ENCODE results near the gene KIF26B. TPM values are rescaled to one million over a fixed set of nuclear protein-coding genes. Genes with fewer than 3 reads are reported as not detected.

KIF26B gene
- total RNA-seq, 1 donor from 2014 or later, result 0.45 TPM

- DNase-seq (ENCODE audit: low spot score), result no peak
- intact Hi-C loops (cut with DNase I), result no loop called here
- no peak for ATAC-seq
Observed at GRCh38 chr1:245220381-245220985, 65.7 kb downstream of the KIF26B start.

DNA sequence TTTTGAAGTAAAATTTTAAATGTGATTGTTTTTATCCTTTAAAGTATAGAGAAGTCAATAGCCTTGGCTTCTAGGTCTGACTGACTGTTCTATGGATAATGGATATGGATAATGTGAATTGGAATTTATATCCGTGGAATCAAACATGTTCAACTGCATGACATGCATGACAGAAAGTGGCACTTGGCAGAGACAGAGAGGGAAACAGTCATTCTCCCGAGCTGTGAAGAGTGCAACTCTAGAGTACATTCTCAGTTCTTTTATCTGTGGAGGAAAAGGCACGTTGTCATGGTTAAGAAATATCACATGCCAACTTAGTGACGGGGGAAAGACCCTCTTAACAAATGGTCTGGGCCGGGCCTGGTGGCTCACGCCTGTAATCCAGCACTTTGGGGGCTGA, 67.0 kb downstream of the KIF26B start:
- intact Hi-C loops (cut with DNase I), result no loop called here
- no peak for ATAC-seq
- no peak for DNase-seq (ENCODE audit: low spot score)

DNA sequence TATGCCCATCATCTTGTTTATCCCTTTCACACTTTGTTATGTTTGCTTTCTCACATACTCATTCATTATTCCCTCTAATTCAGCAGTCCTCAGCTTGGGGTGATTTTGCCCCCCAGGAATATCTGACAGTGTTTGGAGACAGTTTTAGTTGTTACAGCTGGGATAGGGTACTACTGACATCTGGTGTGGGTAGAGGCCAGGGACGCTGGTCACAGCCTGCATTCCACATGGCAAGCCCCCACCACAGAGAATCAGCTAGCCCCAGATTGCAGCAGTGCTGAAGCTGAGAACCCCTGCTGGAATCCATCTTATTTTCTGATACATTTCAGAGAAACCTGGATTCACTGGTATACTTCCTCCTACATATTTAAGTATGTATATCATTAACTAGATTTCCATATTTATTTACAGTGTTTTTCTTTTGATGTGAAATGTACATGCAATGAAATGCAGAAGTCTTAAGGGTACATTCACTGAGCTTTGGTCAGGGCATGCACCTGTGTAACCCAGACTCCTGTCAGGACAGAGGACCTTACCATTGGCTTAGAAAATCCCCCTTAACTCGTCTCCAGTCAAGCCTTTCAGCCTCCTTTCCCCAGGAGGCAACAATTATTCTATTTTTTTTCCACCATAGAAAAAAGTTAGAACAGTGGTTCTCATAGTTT, 68.3 kb downstream of the KIF26B start:
- intact Hi-C loops (cut with DNase I), result no loop called here
- no peak for DNase-seq (ENCODE audit: low spot score)
- ATAC-seq, result no peak

DNA sequence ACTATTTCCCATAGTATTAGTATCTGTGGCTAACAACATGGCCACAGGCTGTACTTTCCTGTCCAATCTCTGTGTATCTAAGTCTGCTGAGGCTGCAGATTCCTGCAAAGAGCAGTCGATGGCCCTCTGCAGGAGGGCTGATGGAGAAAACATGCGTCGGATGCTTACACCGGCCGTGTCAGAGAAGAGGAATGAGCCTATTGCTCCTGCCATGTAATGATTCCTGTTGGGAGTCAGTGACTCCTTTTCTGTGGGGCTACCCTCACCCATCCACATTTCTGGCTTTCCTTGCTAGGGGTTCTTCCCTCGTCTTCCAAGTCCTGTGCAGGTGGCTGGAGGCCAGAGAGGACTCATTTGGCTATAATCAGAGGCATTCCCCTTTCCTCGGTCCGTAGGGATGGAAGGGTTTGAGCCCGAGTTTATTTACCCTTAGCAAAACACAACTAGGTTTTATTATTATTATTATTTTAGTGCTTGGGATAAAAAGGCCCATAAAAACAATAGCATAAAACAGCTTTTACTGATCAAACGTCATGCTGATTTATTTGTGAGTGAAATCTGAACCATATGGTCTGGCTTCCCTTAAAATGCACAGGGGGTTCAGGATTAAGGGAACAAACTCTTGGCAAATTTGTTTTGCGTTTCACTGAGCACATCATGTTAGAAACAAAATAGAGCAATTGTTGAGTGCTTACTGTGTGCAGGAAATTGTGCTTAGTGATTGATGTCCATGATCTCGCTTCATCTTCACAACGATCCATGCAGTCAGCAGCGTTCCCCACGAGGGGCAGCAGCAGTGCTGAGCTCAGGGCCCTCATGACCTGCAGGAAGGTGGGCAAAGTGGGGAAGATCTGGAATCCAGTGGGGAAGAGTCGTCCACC, 70.8 kb downstream of the KIF26B start:
- intact Hi-C loops (cut with DNase I), result no loop called here
- no peak for ATAC-seq
- no peak for DNase-seq (ENCODE audit: low spot score)

DNA sequence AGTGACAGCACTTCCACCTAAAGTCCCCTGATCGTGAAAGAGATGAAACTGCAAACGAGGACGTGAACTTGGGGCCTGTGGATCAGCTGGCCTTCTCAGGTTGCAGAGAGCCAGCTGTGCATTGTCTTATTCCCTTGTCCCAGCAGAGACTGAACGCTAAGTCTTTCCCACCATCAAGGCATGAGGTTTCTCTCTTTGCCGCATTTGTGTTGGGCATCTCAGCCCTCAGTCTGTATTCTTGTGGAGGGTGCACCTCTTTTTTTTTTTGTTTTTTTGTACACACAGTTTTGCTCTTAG, 71.4 kb downstream of the KIF26B start:
- DNase-seq (ENCODE audit: low spot score), result no peak
- ATAC-seq, result no peak
- intact Hi-C loops (cut with DNase I), result no loop called here

- ATAC-seq (no peak), DNase-seq (ENCODE audit: low spot score) (no peak)
- intact Hi-C loops (cut with DNase I), result no loop called here
Observed at GRCh38 chr1:245229051-245229450, 74.3 kb downstream of the KIF26B start.

- DNase-seq (ENCODE audit: low spot score) (no peak), ATAC-seq (no peak)
- intact Hi-C loops (cut with DNase I), result no loop called here
Observed at GRCh38 chr1:245232931-245233330, 78.1 kb downstream of the KIF26B start.

DNA sequence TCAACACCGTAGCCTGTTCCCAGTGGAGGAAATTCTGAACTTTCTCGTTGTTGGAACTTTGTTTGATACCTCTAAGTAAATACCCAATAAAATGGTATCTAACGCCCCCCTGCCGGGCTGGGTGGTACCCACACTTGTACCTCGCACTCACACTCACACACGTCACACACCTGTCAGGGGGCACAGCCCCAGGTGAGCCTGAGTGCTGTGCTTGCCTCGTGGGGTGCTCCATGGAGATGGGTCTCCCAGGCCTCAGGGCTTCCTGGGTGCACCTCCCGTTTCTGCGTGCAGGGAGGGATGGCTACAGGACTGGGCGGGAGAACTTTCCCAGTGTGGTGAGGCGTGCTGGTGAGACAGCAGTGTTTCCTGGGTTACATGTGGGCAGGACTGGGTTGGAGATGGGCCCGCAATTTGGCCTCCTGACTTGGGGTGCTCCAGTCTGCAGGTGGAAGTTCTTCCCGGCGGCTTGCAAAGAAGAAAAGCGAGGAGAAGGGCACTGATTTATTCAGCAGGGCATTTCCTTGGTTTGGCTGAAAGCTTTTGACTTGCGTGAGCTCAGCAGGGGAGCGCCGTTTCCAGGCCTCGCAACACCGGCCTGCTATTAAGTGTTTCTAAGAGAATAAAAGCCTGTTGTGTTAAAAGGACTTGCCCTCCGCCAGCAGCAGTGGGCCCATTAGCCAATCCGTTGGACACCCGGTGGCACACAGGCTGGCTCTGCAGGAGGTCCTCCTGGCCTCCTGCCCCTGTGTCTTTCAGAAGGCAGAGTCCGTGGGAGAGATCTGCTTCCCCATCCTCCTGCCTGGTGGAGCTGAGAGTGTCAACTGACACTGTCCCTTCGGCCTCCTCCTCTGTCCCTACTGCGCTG, 79.7 kb downstream of the KIF26B start:
- DNase-seq (ENCODE audit: low spot score) (no peak), ATAC-seq (no peak)
- intact Hi-C loops (cut with DNase I), result loop anchor here (2.0 kb wide), 1 partner anchor 64 kb away; no protein-coding TSS in a partner anchor

GRCh38 chr1:245235156-245235555, 80.4 kb downstream of the KIF26B start:
- ATAC-seq (no peak), DNase-seq (ENCODE audit: low spot score) (no peak)

DNA sequence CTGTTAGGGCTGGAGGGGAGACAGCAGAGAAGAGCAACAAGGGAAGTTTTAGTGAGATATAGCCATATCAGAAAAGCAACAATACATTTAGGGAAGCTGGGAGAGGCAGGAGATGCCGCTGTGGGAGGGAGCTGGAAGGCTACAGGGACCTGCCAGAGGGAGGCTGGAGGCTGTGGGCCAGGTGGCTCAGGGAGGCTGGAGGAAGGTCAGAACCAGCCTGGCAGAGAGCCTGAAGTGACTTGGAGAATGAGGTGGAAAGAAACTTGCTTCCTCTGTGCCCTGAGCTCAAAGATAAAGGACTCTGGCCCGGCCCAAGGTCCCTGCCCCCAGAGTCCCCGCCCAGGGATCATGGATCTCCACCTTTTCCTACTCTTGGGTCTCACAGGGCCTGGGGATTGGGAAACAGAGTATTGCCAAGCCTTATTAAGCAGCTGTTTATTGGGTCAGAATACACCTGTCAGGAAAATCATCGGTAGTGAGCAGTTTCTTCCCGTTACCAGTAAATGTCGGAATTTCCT, 85.9 kb downstream of the KIF26B start:
- no peak for ATAC-seq
- intact Hi-C loops (cut with DNase I), result loop anchor here (10.0 kb wide), 1 partner anchor 274 kb away; no protein-coding TSS in a partner anchor

More at GRCh38 chr1:245235156-245235555, 80.4 kb downstream of the KIF26B start:
- intact Hi-C loops (cut with DNase I), result loop anchor here (2.0 kb wide), 1 partner anchor 64 kb away; no protein-coding TSS in a partner anchor

GRCh38 chr1:245241526-245242130, 86.8 kb downstream of the KIF26B start:
- ATAC-seq (no peak), DNase-seq (ENCODE audit: low spot score) (no peak)
- intact Hi-C loops (cut with DNase I), result loop anchor here (10.0 kb wide), 1 partner anchor 273 kb away; no protein-coding TSS in a partner anchor

More for the DNA sequence above, 85.9 kb downstream of the KIF26B start:
- no peak for DNase-seq (ENCODE audit: low spot score)

DNA sequence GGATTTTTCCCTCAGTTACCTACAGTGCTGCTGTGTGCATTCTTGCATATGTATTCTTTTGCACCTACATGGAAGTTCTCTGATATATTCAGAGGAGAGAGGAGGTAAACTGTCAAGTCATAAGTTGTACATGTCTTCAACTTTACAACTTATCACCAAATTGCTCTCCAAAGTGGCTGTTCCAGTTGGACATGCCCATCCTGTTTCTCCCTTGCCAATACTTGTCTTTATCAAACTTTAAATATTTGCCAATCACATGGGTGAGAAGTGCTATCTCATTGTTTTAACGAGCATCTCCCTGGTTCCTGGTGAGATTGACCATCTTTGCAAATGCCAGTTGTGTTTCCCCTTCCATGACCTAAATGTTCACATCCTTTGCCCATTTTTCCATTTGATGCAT, 88.2 kb downstream of the KIF26B start:
- no peak for ATAC-seq
- intact Hi-C loops (cut with DNase I), result loop anchor here (10.0 kb wide), 1 partner anchor 272 kb away; no protein-coding TSS in a partner anchor
- no peak for DNase-seq (ENCODE audit: low spot score)

DNA sequence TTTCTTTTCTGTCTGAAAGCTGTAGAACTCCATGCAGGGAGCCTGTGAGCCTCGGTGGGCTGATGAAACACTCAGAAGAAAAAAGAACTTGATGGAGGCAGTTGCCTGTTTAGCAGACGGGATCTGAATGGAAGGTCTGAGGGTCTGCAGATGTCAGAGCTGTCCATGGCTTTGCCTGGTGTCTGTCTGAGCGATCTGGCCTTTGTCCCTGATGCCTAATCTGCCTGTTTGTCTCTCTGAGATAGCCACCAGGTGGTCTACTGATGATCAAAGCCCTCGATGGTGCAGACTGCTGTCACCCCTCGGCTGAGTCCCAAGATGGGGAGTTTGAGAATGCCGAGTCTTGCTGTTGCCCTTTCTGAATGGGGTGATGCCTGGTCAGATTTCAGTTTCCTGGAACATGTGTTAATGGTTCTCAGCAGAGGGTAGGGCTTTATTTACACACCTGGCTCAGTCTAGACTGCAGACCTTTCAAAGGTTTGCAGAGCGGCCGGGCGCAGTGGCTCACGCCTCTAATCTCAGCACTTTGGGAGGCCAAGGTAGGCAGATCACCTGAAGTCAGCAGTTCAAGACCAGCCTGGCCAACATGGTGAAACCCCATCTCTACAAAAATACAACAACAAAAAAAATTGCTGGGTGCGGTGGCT, 90.4 kb downstream of the KIF26B start:
- ATAC-seq, result no peak
- DNase-seq (ENCODE audit: low spot score), result no peak
- intact Hi-C loops (cut with DNase I), result loop anchor here (10.0 kb wide), 1 partner anchor 270 kb away; no protein-coding TSS in a partner anchor

DNA sequence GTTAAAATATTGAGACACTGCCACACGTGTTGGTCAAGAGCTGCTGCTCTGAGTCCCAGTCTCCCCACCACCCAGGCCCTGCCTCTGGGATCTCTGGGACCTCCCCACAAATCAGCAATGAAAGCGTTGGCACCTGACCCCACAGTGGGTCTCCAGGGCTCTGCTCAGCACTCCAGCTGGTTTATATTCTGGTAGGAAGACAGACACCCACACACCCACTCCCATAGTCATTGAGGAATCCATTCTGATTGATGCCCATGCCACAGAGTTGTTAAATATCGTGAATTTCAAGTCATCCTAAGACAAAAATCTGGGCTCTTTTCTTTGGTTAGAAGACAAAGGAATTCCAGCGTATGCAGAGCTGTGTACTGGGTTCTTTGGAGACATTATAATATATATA, 91.6 kb downstream of the KIF26B start:
- no peak for DNase-seq (ENCODE audit: low spot score)
- intact Hi-C loops (cut with DNase I), result loop anchor here (10.0 kb wide), 1 partner anchor 268 kb away; no protein-coding TSS in a partner anchor
- no peak for ATAC-seq

- no peak for ATAC-seq
- intact Hi-C loops (cut with DNase I), result loop anchor here (10.0 kb wide), 1 partner anchor 267 kb away; no protein-coding TSS in a partner anchor
Observed at GRCh38 chr1:245247356-245247755, 92.6 kb downstream of the KIF26B start.

DNA sequence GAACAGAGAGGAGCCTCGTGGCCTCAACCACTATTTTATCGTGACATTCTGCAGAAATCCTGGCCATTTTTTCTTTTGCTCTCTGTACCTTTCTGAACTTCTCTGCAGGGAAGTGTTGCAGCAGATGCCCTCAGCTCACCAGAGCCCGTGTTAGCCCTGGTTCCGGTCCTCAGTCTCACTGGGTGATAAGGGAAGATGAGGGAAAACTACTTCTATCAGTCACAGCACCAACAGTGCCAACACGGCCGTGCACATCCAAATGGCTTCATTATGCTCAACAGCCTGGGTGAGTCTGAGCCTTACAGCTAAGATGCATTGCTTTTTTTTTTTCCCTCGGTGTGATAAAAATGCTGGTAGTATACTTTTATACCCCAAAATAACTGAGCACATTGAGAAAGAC, 93.0 kb downstream of the KIF26B start:
- intact Hi-C loops (cut with DNase I), result loop anchor here (10.0 kb wide), 1 partner anchor 267 kb away; no protein-coding TSS in a partner anchor
- no peak for ATAC-seq
- DNase-seq (ENCODE audit: low spot score), result no peak

More at GRCh38 chr1:245247356-245247755, 92.6 kb downstream of the KIF26B start:
- DNase-seq (ENCODE audit: low spot score), result no peak

- intact Hi-C loops (cut with DNase I), result loop anchor here (10.0 kb wide), 1 partner anchor 267 kb away; no protein-coding TSS in a partner anchor
- ATAC-seq (no peak), DNase-seq (ENCODE audit: low spot score) (no peak)
Observed at GRCh38 chr1:245248231-245248731, 93.5 kb downstream of the KIF26B start.
